ENCODE data around the gene FGF13. TPM values are rescaled to one million over a fixed set of nuclear protein-coding genes. Genes with fewer than 3 reads are reported as not detected.

Gene FGF13
- total RNA-seq, 1 donor from 2014 or later = 42.6 TPM

DNA sequence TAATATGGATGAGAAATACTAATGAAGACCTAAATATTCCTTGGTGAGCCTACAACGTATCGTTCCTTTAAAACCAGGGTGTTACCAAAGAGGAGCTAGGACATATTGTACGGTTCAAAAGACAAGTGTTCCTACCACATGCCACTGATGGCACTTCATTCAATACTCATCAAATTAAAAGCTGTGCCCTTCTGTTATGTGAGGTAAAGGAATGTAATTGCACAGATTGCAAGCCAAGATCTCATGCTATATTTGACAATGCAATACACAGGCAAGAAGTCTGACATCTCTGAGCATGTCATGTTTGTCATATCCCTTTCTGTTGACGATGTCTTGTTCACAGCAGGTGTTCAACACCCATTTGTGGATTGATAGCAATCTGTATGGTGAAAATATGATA, 6.9 kb downstream of the FGF13 start:
- Mint-ChIP-seq H3K9me3 (ENCODE audit: unreplicated experiment) (no peaks in the 10 kb centered on the region), H3K4me3 (ENCODE audit: unreplicated experiment) (no peak overlapping the region), H3K27me3 (ENCODE audit: unreplicated experiment) (peaks cover 1% of the 10 kb centered on the region), H3K36me3 (ENCODE audit: low read depth, unreplicated experiment) (no peaks in the 10 kb centered on the region), H3K4me1 (ENCODE audit: unreplicated experiment) (no peaks in the 10 kb centered on the region), H3K27ac (ENCODE audit: unreplicated experiment) (no peak overlapping the region)
- no peak for DNase-seq (ENCODE audit: low spot score)
- TF ChIP-seq, protein P1, sequence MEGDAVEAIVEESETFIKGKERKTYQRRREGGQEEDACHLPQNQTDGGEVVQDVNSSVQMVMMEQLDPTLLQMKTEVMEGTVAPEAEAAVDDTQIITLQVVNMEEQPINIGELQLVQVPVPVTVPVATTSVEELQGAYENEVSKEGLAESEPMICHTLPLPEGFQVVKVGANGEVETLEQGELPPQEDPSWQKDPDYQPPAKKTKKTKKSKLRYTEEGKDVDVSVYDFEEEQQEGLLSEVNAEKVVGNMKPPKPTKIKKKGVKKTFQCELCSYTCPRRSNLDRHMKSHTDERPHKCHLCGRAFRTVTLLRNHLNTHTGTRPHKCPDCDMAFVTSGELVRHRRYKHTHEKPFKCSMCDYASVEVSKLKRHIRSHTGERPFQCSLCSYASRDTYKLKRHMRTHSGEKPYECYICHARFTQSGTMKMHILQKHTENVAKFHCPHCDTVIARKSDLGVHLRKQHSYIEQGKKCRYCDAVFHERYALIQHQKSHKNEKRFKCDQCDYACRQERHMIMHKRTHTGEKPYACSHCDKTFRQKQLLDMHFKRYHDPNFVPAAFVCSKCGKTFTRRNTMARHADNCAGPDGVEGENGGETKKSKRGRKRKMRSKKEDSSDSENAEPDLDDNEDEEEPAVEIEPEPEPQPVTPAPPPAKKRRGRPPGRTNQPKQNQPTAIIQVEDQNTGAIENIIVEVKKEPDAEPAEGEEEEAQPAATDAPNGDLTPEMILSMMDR (IDR thresholded peaks at IDR 0.05; ENCODE audit: unreplicated experiment) = no peak

DNA sequence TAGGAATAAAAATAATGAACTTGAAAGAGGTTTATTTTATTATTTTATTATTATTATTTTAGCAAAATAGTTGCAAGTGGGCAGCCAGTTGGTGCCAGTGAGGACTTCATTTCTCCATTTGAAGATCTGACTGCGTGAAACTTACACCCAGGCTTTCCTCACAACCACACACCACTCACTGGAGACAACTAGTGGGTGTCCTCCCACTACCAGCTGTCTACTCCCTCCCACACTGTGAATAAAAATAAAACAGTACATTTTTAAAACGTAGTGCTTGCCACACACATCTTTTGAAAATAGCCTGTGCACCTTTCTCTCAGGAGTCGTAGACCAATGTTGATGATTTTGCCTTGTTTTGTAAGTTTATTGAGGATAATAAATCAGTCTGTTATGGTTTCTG, 7.4 kb downstream of the FGF13 start:
- no peaks in the 10 kb centered on the region for H3K36me3 Mint-ChIP-seq (ENCODE audit: low read depth, unreplicated experiment)
- no peak overlapping the region for H3K27ac Mint-ChIP-seq (ENCODE audit: unreplicated experiment)
- H3K4me3 Mint-ChIP-seq (ENCODE audit: unreplicated experiment) = no peak overlapping the region
- DNase-seq (ENCODE audit: low spot score) = no peak
- no peaks in the 10 kb centered on the region for H3K4me1 Mint-ChIP-seq (ENCODE audit: unreplicated experiment)
- no peaks in the 10 kb centered on the region for H3K9me3 Mint-ChIP-seq (ENCODE audit: unreplicated experiment)
- TF ChIP-seq, protein P1 (IDR thresholded peaks at IDR 0.05; ENCODE audit: unreplicated experiment) = no peak
- H3K27me3 Mint-ChIP-seq (ENCODE audit: unreplicated experiment) = peaks cover 1% of the 10 kb centered on the region

DNA sequence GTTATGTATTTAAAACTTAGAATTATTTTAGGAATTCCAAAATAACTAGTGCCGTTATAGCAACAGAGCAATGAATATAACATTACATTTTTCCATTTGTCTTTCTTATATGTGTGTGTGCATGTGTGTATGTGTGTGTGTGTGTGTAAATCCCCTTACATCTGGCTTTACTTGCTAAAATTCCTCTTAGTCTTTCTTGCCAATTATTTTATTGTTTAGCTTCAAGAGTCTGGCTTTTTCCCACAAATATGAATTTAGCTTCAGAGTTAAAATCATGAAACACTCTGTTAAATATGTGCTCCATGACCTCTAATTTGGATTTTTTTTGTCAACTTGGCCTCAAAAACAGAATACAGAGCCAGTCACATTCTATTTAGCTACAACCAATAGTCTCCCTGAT, 18.9 kb downstream of the FGF13 start:
- H3K4me3 Mint-ChIP-seq (ENCODE audit: unreplicated experiment) = no peak overlapping the region
- H3K27me3 Mint-ChIP-seq (ENCODE audit: unreplicated experiment) = no peaks in the 10 kb centered on the region
- no peaks in the 10 kb centered on the region for H3K4me1 Mint-ChIP-seq (ENCODE audit: unreplicated experiment)
- no peak overlapping the region for H3K27ac Mint-ChIP-seq (ENCODE audit: unreplicated experiment)
- DNase-seq (ENCODE audit: low spot score) = no peak
- TF ChIP-seq, protein P1 (IDR thresholded peaks at IDR 0.05; ENCODE audit: unreplicated experiment) = no peak
- no peaks in the 10 kb centered on the region for H3K9me3 Mint-ChIP-seq (ENCODE audit: unreplicated experiment)
- no peaks in the 10 kb centered on the region for H3K36me3 Mint-ChIP-seq (ENCODE audit: low read depth, unreplicated experiment)

DNA sequence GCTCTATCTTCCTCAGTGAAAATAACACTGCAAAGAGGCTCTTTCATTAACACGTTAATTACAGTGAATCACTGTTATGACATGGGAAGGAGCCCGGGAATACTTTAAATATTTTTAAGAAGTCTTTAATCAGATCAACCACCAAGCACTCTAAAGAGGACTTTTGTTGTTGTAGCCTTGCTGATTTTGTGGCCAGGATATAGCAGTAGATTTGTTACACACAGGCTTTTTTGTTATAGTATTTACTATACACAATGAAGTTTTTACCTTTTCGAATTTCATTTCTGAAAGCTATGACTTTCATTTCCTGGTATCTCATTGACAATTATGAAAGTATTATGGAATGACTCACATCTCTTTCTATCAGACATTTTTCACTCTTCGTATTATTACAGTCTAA, 20.3 kb downstream of the FGF13 start:
- Mint-ChIP-seq H3K4me1 (ENCODE audit: unreplicated experiment) (no peaks in the 10 kb centered on the region), H3K36me3 (ENCODE audit: low read depth, unreplicated experiment) (no peaks in the 10 kb centered on the region), H3K4me3 (ENCODE audit: unreplicated experiment) (no peak overlapping the region), H3K9me3 (ENCODE audit: unreplicated experiment) (no peaks in the 10 kb centered on the region), H3K27me3 (ENCODE audit: unreplicated experiment) (no peaks in the 10 kb centered on the region), H3K27ac (ENCODE audit: unreplicated experiment) (no peak overlapping the region)
- TF ChIP-seq, protein P1 (IDR thresholded peaks at IDR 0.05; ENCODE audit: unreplicated experiment) = no peak
- no peak for DNase-seq (ENCODE audit: low spot score)

DNA sequence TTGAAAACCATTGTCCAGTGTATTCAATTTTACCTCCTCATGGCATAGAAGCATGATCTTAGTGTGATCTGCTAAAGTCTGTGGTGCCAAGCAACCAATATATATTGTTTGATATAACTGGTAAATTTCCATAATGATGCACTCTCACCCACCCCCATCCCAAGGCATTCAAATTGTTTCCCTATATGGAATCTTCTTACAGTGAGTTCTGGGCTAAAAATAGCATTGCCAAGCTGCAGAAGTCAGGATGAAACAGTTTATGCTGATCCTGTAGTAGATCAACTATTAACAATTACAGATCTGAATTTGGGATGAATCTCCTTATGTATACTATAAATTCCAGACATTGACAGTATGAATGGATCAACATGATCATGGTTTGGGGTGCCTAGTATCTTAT, 20.9 kb downstream of the FGF13 start:
- Mint-ChIP-seq H3K9me3 (ENCODE audit: unreplicated experiment) (no peaks in the 10 kb centered on the region), H3K27me3 (ENCODE audit: unreplicated experiment) (no peaks in the 10 kb centered on the region), H3K4me1 (ENCODE audit: unreplicated experiment) (no peaks in the 10 kb centered on the region), H3K4me3 (ENCODE audit: unreplicated experiment) (no peak overlapping the region), H3K36me3 (ENCODE audit: low read depth, unreplicated experiment) (no peaks in the 10 kb centered on the region), H3K27ac (ENCODE audit: unreplicated experiment) (no peak overlapping the region)
- no peak for DNase-seq (ENCODE audit: low spot score)
- TF ChIP-seq, protein P1 (IDR thresholded peaks at IDR 0.05; ENCODE audit: unreplicated experiment) = no peak
